ENCODE results near the gene SHROOM3.

SHROOM3 gene

GRCh38 chr4:76821641-76822040 lies 386.6 kb downstream of the SHROOM3 start:
- no peak for DNase-seq (ENCODE audit: low read depth in 2 of 2)

- DNase-seq (ENCODE audit: low read depth in 2 of 2) = no peak
Observed at GRCh38 chr4:76822303-76822702, 387.3 kb downstream of the SHROOM3 start.

DNA sequence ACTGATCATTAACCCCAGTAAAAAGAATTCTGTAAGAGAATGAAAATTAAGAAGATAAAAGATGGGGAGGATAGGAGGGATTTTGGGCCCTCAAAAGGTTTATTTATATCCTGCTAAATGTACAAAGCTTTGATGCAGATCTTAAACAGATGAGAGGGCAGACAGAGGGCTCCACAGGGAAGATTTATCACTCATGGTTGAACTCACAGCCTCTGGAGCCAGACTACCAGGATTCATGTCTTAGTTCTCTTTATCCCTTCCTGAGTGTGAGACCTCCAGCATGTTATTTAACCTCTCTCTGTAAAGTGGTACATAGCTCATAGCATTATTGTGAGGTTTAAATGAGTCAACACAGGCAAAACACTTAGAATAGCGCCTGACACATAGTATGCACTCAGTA lies 388.5 kb downstream of the SHROOM3 start:
- DNase-seq (ENCODE audit: low read depth in 2 of 2) = no peak

GRCh38 chr4:76830612-76830963 lies 395.6 kb downstream of the SHROOM3 start:
- DNase-seq (ENCODE audit: low read depth in 2 of 2) = no peak

GRCh38 chr4:76830964-76831703 lies 396.1 kb downstream of the SHROOM3 start:
- no peak for DNase-seq (ENCODE audit: low read depth in 2 of 2)

DNA sequence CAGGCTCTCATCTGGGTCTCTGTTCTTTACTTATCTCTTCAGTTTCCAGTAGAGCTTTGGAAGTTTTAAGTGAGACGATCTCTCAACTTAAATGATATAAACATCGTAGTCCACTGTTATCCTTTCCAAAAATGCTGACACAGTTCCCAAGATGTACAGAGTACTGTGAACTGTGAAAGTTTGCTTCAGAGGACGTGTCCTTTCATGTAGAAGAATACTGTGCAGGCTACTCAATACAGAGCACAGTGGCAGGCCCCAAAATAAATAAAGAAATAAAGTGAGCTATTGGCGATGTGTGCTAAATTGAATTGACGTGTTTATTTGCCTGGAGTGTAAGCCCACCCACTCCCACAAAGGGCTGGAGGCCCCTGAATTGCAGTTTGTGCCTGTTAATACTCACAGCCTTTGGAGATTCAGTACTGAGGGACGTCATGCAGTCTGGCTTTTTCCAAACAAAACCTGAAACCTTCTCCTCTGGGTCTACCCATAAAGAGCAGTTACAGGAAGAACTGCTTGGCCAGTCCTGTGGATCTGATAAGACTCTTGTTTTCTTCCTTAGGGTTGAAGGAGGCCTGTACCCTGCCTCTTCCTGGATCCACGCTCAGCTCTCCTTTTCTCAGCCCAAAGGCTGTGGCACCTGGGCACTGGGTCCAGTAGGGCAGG lies 396.8 kb downstream of the SHROOM3 start:
- DNase-seq (ENCODE audit: low read depth in 2 of 2) = no peak

All from activated CD4-positive, alpha-beta T cell treated with anti-CD3 and anti-CD28 coated beads for 24 hours (primary cell).